Superior temporal gyrus (tissue), 1 donor: ENCODE results near the gene SYT6.

Source experiments
- DNase-seq: peaks from one replicate; pipeline ENCODE4 v3.0.0-alpha.2; 2016; ENCODE audit errors: extremely low spot score

The SYT6 gene

DNA sequence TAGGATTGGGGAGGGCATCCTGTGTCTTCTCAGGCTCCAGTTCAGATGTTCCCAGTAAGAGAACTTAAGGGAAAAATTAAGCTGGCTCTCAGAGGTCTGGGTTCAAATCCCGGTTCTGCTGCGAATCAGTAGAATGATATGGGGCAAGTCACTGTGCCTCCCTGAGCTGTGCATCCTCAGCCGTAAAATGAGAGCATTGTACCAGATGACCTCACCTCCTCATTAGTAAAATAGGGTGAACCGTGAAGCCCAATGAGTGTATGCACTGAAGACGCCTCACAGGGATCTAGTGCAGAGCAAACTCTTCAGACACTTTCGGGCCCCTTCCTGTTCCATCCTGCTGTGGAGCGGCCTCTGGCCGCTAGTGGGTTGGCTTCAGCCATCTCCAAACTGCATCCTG lies 36.0 kb downstream of the SYT6 start:
- DNase-seq = no peak

DNA sequence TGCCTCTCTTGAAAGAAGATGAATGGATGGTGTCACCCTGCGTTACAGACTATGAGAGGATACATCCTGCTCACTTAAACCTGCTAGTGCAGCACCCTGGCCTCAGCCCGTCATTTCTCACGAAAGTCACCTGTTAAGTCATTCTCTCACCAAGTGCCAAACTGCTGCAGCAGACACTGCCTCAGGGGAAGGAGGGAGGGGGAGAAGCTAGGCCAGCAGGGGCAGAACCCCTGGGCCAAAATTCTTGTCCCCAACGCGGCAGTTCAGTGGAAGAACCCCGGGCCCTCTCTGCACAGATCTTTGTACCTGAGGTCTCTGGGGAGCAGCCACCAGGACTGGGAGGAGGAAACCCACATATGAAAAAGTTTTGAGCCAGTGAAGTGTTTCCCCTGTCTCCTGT lies 37.6 kb downstream of the SYT6 start:
- DNase-seq = no peak

DNA sequence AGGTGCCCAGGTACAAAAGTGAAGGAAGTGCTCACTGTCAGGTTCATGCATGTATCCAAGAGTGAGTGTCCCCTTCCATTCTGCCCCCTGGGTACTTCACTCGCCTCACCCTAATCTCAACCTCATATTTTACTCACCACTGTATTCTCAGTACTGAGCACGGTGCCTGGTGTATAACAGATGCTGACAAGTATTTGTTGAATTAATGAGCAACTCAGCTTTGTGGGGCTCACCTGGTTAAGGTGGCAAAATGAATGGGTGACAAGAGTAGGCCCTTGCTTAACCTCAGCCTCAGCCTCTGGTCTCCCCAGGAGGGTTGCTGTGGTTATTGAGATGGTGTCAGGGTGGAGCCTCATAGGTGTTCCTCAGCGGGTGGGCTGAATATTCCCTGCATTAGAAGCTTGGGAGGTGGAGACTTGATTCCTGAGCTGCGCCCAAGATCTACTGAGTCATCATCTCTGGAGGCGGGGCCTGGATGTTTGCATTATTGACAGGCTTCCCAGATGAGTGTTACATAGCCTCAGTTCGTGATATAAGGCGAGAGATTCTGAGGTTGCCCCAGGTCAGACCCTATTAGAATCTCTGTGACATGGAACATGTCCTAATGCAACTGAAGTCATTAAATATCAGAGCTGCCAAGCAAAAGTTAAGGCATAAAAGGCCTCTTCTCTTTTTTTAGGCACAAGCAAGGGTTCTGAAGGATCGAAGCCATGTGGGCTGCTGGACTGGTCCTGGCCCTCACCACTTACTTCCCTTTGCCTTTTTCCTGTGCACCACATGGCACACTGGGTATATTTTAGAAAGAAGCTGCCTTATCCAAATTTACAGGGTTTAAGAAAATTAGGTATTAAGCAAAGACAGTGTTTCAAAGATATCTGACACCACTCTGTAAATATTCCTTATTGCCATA lies 39.2 kb downstream of the SYT6 start:
- no peak for DNase-seq

DNA sequence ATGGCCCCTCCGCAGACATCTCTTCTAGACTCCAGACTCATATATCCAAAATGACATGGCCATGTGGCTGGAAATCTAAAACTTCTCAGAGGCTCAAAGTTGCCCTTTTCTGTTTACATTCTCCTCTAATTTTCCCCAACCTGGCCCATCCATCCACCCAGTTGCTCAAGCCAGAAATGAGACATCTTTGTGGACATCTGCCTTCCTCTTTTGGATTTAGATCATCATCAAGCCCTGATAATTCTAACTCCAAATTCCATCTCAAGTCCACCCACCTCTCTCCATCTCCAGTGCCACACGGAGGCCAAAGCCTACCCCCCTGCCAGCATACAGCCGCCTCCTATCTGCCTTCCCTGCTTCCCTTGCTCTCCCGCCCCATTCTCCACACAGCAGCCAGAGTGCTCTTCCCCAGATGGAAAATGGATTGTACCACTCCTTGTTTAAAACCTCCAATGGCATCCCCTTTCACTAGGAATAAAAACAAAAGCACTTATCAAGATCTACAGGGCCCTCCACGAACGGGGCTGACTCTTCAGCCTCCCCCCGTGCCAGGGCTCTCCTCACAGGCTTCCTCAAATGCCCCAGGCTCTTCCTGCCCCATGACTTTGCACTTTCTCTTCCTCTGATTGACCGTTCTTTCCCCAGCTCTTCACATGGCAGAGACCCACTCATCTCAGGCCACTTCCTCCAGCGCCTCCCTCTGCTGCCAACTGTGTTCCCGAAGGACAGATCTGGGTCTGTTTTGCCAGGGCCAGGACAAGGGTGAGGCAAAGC lies 40.1 kb downstream of the SYT6 start:
- DNase-seq = no peak

DNA sequence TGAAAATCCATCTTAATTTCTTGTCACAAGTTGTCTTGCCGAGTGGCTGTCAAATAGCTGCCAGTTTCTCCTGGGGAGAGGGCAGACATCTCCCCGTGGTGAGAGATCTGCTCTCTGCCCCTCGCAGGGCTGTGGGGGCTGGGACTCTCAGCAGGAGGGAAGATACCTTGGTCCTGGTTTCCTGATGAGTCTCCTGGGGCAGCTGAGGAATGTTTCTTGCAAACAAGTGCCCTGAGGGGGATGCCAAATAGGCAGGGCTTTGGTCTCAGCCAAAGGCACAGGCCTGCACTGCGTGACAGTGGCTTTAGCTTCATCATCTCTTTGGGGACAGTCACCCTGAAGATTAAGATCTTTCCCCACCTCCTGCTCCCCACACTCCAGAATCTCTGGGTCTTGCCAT lies 40.9 kb downstream of the SYT6 start:
- no peak for DNase-seq

DNA sequence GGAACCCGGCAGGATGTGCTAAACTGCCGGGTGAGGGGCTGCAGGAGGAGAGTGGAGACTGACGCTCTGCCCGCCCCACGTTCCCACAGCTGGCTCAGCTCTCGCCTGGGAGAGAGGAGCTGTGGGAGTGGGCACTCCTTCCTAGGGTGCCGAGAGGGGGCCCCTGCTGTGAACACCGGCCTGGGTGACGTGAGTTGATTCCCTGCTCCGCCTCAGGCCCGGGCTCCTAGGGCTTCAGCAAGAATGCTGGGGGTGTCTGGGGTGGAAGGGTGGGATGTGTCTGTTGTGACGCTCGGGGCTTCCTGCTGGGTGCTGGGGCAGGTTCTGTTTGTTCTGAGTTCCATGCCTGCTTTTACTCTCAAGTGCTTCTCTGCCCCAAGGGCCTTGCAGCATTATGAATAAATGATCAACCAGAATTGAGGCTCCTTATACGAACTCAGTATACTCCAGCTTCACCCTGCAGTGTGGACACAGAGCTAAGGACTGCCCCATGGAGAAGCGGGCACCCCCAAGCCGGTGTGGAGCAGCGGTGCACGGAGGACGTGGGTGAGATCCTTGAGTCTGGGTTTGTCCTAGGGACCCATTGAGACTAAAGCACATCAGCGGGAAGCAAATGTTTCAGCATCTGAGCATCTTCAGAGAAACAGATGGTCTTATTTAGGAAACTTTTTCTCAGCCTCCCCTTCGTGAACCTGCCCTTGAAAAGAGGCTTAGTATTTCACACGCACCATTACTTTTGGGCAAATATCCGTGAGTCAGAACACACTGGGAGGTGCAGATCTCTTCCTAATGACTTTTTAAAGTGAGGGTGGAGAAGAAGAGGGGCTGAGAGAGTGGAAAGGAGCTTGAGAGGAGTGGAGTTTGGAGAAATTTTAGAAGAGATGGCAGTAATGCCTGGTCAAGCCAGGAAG lies 41.7 kb downstream of the SYT6 start:
- DNase-seq = no peak

DNA sequence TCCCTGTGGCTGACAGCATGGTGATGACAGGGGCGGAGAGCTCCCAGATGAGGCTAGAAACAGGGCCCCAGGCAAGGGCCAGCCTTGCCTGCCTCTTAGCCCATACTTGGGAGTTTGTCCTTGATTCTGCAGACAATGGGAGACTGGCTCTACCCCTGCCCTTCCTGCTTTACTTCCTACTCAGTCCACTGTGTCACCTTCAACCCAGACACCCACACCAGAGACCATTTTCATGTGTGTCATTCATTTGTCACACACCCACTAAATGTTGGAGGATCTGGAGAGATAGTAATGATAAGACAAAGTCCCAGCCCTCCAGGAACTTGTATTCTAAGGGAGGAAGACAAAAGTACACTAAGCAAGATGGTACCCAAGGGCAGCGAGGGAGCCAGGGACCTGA lies 43.7 kb downstream of the SYT6 start:
- no peak for DNase-seq

DNA sequence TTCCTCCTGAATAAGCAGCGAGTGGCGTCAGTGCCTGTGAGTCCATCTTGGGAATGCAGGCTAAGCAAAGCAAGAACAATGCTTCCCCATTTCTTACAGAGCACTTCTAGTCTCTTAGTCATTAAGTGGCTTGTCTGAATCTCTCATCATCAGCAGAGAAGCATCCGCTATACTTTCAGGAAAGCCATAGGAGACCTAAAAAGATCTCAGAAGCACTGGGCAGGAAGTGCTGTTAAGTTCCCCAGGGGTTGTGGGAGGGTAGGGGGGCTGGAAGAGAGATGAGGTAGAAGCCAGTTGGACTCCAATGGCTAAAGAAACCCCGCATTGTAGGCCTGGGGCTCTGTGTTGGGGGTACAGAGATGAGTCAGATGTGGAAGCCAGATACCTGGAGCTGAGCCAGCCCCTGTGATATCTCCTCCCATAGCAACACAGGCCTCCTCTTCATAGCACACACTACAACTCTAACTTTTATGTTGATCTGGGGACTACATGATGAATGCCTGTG lies 44.9 kb downstream of the SYT6 start:
- no peak for DNase-seq

DNA sequence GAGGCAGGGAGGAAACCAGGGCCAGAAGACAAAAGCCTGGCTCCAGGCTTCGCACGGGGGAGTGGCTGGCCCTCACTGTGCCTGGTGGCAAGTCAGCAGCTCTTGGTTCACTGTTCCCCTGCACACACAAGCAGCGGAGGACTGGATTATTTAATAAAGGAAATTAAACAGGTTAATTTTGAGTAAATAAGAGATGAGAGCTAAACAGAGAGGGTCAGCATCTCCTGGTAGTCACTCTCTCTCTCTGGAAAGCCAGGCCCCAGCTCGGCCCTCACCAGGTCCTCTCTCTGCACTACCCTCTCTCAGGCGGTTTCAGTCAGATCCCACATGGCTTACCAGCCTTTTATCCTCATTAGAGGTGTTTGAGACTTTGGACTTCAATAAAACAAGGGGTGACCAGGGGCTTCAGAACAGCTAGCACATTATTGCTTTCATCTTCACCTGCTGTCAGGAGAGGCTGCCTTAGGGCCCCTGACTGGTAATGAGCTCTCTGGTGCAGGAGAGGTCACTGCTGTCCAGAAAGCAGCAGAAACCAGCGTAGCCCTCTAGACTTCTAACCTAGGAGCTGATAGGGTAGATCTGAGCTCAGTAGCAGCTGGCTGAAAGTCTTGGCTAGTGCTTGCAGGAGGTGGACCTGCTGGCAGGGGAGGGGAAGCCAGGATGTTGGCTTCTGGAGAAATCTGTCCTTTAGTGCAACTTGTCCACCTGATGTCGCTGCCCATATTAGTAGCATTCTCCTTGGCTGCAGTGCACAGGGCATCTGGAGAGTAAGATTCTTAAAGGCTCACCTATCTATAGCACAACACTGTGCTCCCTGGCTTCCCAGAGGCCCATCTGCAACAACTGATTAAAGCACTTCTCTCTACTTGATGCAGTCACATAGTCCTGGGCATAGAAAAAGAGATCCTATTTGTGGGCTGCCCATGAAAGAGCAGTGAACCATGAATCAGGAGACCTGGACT lies 45.9 kb downstream of the SYT6 start:
- no peak for DNase-seq

DNA sequence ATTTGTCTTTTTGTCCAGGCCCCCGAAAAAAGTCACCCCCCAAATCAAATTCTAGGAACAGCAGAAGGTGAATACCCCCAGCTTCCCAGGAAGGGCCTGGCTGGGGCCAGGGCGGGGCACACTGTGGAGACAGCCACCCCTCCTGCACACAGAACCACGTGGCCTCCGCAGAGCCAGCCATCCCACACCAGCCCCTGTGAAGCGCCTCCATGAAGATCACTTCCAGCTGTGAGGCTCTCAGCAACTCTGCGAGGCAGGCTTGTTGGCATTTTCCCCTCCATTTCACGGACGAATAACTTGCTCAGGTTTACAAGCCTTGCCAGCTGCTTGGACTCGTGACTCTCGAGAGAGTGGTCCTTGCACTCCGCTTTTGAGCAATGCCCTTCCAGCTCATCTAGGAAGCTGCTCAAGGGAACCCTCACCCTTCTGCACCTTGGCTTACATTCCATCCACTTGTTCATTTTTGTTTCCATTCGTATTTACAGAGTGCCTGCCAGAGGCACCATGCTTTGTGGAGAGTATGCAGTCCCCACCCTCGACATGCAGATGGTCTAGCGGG lies 48.2 kb downstream of the SYT6 start:
- no peak for DNase-seq

DNA sequence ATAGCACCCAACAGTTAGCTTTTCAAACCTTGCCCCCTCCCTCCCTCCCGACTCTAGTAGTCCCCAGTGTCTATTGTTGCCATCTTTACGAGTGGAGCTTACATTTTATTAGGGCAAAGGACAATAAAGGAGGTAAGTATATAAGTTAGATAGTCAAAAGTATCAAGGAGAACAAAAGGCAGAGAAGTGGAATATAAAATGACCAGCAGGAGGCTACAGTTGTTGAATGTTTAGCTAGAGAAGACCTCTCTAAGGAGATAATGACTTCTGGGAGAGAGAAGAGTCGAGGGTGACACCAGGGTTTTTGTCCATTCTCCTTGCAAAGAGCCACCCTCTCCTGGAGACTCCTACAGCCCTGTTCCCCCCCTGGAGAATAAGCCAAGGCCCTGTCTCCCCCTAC lies 48.7 kb downstream of the SYT6 start:
- no peak for DNase-seq

DNA sequence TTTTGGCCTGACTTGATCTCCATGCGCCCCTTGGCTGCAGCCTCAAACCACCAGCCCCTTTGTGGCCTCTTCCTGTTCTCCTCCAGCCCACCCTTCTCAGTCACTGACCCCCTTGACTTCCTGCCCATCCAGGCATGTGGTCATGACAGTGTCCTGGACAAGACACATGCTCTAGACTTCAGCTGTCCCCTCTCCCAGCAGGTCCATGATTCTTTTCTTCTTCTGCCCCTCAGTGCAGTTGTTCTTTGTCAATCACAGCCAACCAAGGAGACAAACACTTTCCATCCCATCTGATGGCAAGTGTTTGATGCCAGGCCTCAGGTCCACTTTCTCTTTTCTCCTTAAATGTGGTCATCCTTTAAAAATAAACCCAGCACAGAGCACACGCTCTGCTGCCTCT lies 49.7 kb downstream of the SYT6 start:
- DNase-seq = no peak

DNA sequence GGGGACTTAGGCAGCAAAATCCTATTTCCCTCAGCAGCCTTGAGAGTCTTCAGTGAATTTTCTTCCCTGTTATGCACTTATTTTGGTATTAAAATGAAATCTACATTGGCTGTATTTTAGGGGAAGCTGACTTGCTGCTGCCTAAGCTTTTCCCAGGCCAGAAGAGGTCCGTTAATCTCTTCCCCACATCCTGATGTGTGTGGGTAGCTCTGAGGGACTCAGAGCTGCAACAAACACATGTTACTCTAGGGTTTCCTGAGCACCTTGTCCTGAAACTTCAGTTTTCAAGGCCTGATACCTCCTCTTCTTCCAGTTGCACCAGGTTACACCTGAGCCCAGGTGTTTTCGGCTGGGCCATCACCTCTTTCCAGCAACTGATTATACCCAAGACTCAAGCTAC lies 51.5 kb downstream of the SYT6 start:
- no peak for DNase-seq

DNA sequence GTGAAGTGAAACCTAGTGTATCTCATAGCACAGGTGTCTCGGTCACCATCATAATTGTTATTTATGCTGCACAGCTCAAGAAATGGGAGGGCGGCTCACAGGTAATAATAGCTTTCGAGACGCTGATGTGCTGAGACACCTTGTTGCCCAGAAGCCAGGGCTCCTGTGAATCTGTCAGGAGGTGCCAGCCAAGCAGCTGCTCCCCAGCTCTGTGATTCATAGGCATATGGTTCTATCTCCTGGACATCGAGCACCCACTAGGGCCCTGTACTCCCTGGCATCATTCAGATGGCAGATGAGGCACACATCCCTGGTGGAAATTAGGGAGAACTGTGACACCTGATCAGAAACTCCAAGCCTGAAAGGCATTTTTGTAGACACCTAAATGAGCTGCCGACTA lies 53.5 kb downstream of the SYT6 start:
- DNase-seq = no peak

DNA sequence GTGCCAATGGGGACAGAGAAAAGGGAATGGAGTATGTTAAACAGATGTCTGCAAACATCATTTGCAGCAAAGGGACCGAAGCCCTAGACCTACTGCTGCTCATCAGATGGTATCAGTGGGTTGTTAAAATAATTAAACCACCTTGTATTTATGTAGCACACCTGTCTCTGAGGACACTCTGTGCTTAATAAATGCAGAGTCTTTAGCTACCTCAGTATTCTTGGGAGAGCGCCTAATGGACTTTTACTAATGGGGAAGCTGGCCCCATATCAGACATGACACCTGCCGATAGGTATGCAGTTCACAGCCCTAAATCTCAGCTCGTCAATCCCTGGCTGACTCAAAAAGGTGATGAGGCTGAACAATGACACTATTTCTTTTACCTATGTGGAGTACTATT lies 54.4 kb downstream of the SYT6 start:
- no peak for DNase-seq

DNA sequence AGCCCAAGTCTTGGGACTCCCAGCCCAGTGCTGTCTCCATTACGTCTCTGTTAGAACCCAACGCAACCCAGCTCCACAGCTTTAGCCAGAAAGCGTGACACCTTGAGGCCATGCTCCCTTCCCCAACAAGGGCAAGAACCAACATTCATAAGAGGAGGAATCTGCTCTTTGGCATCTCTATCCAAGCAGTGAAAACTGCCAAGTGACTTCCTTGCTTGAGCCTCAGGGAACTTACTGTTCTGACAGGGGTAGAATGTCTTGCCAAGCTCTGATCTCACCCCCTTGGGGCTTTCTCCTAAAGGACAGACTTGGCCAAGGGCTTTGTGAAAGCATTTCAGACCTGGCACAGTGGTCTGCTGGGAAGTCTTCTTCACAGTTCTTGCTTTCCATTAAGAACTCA lies 56.6 kb downstream of the SYT6 start:
- no peak for DNase-seq

DNA sequence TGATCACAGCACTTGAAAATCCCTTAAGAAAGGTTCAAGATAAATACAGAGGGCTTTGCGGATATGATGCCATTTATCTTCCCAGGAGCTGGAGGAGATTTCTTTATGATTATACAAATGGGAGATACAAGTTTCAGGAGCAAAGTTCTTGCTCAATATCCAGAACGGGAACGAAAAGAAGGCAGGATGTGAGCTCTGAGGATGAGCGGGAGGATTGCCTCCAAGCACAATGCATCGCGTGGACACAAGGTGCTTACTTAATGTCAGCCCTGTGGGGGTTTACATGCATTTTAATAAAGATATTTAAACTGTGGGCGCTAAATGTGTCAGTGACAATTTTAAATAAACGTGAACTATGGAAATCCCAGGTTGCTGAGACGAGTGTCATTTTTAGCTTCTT lies 59.0 kb downstream of the SYT6 start:
- DNase-seq = no peak

DNA sequence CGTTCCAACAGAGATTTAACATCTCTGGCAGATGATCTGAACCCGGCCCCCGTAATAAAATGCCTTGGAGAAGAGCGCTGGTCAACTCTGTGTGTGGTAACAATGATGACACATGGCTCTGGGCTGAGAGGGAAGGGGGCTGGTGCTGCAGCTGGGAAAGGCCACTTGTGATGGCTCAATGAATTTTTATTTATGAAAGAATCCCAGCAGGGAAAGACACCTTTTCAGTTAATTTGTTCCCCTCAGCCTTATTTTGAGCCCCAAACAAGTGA lies 59.4 kb downstream of the SYT6 start:
- DNase-seq = no peak

DNA sequence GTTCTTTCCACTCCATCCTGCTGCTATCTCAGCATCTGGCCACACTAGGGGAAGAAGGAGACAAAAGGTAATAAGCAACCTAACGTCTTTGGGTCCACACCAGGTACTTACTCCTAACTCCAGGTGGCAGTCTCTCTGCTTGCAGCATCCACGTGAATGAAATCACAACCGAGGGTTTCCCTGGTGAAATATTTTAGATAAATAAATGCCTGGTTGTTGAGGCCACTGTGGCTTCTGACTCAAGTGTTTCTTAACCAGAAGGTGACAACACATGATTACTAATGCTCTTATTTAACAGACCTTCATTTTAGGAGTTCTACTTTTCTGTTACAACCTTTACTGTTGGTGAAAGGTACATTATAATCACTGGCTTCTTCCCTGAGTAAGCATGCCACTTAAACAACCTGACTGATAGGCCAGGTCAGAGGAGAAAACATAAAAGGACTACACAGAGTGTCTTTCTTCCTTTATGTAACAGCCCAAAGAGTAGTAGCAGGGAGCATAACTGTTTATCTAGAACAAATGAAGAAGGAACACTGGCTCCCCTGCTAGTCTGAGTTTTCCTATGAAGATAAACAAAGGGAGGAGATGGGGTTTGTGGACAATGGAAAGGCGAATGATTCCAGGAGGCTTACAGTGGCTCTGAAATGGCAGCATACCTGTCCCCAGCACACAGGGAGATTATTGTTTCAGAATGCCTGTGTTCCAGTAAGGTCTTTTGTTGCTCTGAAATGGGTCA lies 59.9 kb downstream of the SYT6 start:
- DNase-seq = no peak
